H1 (cell line): ENCODE measurements around the gene WLS.

Experiments used
- BRCA1 ChIP-seq: IDR thresholded peaks from 2 replicates; pipeline ENCODE4 v1.6.1; 2012; ENCODE audit warnings: low read depth, low read length, improper control_type of control experiment
- CEBPB ChIP-seq: IDR thresholded peaks from 2 replicates; pipeline ENCODE4 v1.6.1; 2012; ENCODE audit warnings: low read depth, low read length
- CTCF ChIP-seq, 3 experiments: IDR thresholded peaks; 1 replicate in 2 of 3; 2 replicates in 1 of 3; pipeline versions ENCODE4 v1.5.1 to v1.6.1; 2011; ENCODE audit warnings: low read length in 3 of 3, mild to moderate bottlenecking in 3 of 3, inconsistent platforms in 2 of 3, low read depth in 1 of 3, moderate library complexity in 1 of 3; ENCODE audit not compliant: insufficient read depth in 1 of 3; ENCODE audit errors: control extremely low read depth in 1 of 3
- EGR1 ChIP-seq: IDR thresholded peaks from 2 replicates; pipeline ENCODE4 v1.6.1; 2011; ENCODE audit warnings: low read depth, low read length, borderline replicate concordance
- EZH2 ChIP-seq: fragments of 200-600 bp; sonication (generic); IDR thresholded peaks from 2 replicates; pipeline ENCODE4 v1.7.1; 2012; ENCODE audit warnings: low read depth, mild to moderate bottlenecking, moderate library complexity, low read length, inconsistent platforms; ENCODE audit not compliant: severe bottlenecking
- JUND ChIP-seq: IDR thresholded peaks from 2 replicates; pipeline ENCODE4 v1.6.1; 2011; ENCODE audit warnings: mild to moderate bottlenecking, improper control_type of control experiment, low read length
- POLR2A ChIP-seq, 2 experiments: IDR thresholded peaks; 1 replicate in 1 of 2; 2 replicates in 1 of 2; pipeline ENCODE4 v1.6.1; 2011; ENCODE audit warnings: low read depth in 2 of 2, low read length in 2 of 2, mild to moderate bottlenecking in 2 of 2; ENCODE audit errors: control extremely low read depth in 1 of 2
- SP1 ChIP-seq: IDR thresholded peaks from 2 replicates; pipeline ENCODE4 v1.6.1; 2011; ENCODE audit warnings: low read depth, low read length
- ZNF274 ChIP-seq: IDR thresholded peaks from 2 replicates; pipeline ENCODE4 v1.7.0; 2012; ENCODE audit warnings: low read length, borderline replicate concordance; ENCODE audit errors: extremely low read depth

GRCh38 chr1:68268896-68269483 is 36.7 kb upstream of the WLS start:
- TF ChIP-seq BRCA1 (no peak), ZNF274 (no peak), CEBPB (no peak), CTCF (IDR thresholded peaks at IDR 0.05; ENCODE audit: control extremely low read depth in 1 of 3, insufficient read depth in 1 of 3, low read depth in 1 of 3, low read length in 3 of 3) (no peak), SP1 (no peak), POLR2A (IDR thresholded peaks at IDR 0.05; ENCODE audit: control extremely low read depth in 1 of 2, low read depth in 2 of 2, low read length in 2 of 2) (no peak), JUND (no peak), EGR1 (no peak), EZH2 (no peak)
